ENCODE measurements around the gene SNX24. TPM values are rescaled to one million over a fixed set of nuclear protein-coding genes. Genes with fewer than 3 reads are reported as not detected.

SNX24 gene
- total RNA-seq, 2 experiments from 2014 or later = 1.8 to 4.2 TPM

GRCh38 chr5:122997294-122997693 lies 151.9 kb downstream of the SNX24 start:
- H3K4me1 Mint-ChIP-seq = no peaks in the 10 kb centered on the region
- no peak overlapping the region for H3K4me3 Mint-ChIP-seq
- no peaks in the 10 kb centered on the region for H3K36me3 Mint-ChIP-seq
- no peak overlapping the region for H3K27ac Mint-ChIP-seq
- ATAC-seq (no peak), DNase-seq (no peak)
- H3K9me3 Mint-ChIP-seq (ENCODE audit: low read depth) = no peaks in the 10 kb centered on the region
- no peaks in the 10 kb centered on the region for H3K27me3 Mint-ChIP-seq
- CTCF ChIA-PET = interaction anchor here (1.3 kb wide), 1 partner anchor 14 kb away, joined by 3 read pairs; no protein-coding TSS in a partner anchor

- ATAC-seq = no peak
- Mint-ChIP-seq H3K27me3 (no peaks in the 10 kb centered on the region), H3K27ac (no peak overlapping the region), H3K4me1 (no peaks in the 10 kb centered on the region), H3K9me3 (ENCODE audit: low read depth) (no peaks in the 10 kb centered on the region), H3K36me3 (no peaks in the 10 kb centered on the region), H3K4me3 (no peak overlapping the region)
- peak; percentile 51 for DNase-seq
- CTCF ChIA-PET = interaction anchor here (1.8 kb wide), 1 partner anchor 296 kb away, joined by 5 read pairs; no protein-coding TSS in a partner anchor
Measured at GRCh38 chr5:122999947-123000563, 154.6 kb downstream of the SNX24 start.

GRCh38 chr5:123000731-123001130 lies 155.3 kb downstream of the SNX24 start:
- Mint-ChIP-seq H3K4me1 (no peaks in the 10 kb centered on the region), H3K27me3 (no peaks in the 10 kb centered on the region), H3K27ac (no peak overlapping the region), H3K9me3 (ENCODE audit: low read depth) (no peaks in the 10 kb centered on the region), H3K4me3 (no peak overlapping the region), H3K36me3 (no peaks in the 10 kb centered on the region)
- no peak for ATAC-seq
- CTCF ChIA-PET = interaction anchor here (1.8 kb wide), 1 partner anchor 297 kb away, joined by 5 read pairs; no protein-coding TSS in a partner anchor
- no peak for DNase-seq

DNA sequence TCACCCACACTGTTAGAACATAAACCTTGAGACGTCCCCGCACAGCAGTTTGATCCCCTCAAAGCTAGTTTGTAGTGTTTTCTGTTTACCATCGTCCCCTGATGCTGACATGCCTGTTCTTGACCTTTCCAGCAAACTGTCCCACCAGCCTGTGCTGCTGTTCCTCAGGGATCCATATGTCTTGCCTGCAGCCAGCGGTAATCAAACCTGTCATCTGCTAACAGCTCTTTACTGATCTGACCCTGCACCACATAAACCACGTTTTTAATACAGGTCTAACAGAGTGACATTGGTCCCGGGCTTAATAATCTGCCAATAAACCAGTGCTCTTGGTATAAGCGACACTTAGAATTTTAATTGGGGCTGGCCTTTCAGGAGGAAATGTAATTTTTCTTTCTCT lies 156.4 kb downstream of the SNX24 start:
- DNase-seq (no peak), ATAC-seq (no peak)
- no peaks in the 10 kb centered on the region for H3K36me3 Mint-ChIP-seq
- H3K27me3 Mint-ChIP-seq = no peaks in the 10 kb centered on the region
- no peak overlapping the region for H3K27ac Mint-ChIP-seq
- no peaks in the 10 kb centered on the region for H3K9me3 Mint-ChIP-seq (ENCODE audit: low read depth)
- H3K4me1 Mint-ChIP-seq = no peaks in the 10 kb centered on the region
- no peak overlapping the region for H3K4me3 Mint-ChIP-seq
- CTCF ChIA-PET = no interaction called here

DNA sequence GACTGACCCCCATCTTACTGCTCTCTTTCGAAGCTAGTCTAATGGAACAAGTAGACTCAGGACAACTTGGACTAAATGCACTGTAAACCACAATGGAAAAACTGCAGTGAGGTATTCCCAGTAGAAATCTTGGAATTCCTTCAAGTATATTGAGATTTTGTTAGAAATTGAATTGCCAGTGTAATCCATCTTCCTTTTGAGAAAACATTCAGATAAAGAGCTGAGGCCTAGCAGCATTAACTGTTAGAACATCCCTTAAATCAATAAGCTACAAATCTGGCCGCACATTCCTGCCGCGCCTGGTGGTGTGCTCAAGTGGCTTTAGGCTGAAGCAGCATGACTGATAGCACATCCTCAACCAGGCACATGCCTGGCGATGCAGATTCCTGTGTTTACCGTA lies 161.8 kb downstream of the SNX24 start:
- no peak overlapping the region for H3K27ac Mint-ChIP-seq

GRCh38 chr5:123007754-123008153 lies 162.3 kb downstream of the SNX24 start:
- CTCF ChIA-PET = no interaction called here

More for the DNA sequence above, 161.8 kb downstream of the SNX24 start:
- Mint-ChIP-seq H3K36me3 (no peaks in the 10 kb centered on the region), H3K4me3 (no peak overlapping the region), H3K27me3 (no peaks in the 10 kb centered on the region), H3K4me1 (no peaks in the 10 kb centered on the region), H3K9me3 (ENCODE audit: low read depth) (no peaks in the 10 kb centered on the region)
- CTCF ChIA-PET = no interaction called here
- DNase-seq (no peak), ATAC-seq (no peak)

DNA sequence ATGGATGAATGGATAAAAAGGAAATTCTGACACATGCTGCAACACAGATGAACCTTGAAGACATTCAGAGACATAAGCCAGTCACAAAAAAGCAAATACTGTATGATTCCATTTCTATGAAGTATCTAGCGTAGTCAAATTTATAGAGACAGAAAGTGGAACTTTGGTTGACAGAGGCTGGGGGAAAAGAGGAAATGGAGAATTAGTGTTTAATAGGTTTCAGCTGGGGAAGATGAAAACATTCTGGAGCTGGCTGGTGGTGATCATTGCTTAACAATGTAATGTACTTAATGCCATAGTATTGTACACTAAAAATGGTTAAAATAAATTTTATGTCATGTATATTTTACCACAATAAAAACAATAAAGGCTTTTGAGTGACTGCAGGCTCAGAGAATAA lies 166.9 kb downstream of the SNX24 start:
- CTCF ChIA-PET = no interaction called here
- Mint-ChIP-seq H3K36me3 (no peaks in the 10 kb centered on the region), H3K4me3 (no peak overlapping the region), H3K27me3 (no peaks in the 10 kb centered on the region), H3K27ac (no peak overlapping the region), H3K4me1 (no peaks in the 10 kb centered on the region), H3K9me3 (ENCODE audit: low read depth) (no peaks in the 10 kb centered on the region)
- ATAC-seq (no peak), DNase-seq (no peak)

More at GRCh38 chr5:123007754-123008153, 162.3 kb downstream of the SNX24 start:
- Mint-ChIP-seq H3K4me1 (no peaks in the 10 kb centered on the region), H3K9me3 (ENCODE audit: low read depth) (no peaks in the 10 kb centered on the region), H3K4me3 (no peak overlapping the region), H3K27me3 (no peaks in the 10 kb centered on the region), H3K36me3 (no peaks in the 10 kb centered on the region), H3K27ac (no peak overlapping the region)
- DNase-seq (no peak), ATAC-seq (no peak)

DNA sequence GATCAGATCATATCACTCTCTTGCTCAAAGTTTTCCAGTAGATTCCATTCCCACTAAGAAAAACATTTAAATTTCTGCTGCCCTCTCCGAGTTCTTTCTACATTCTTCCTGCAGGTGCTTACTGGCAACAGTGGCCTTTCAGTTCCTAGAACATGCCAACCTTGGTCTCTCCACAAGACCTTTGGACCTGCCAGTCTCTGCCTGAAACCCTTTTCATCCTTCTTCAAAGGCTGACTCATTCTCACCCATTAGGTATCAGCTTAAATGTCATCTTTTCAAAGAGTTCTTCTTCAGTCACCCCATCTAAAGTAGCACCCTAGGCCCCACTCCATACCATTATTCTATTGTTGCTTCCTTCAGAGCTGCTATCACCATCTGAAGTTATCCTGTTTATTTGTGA lies 169.3 kb downstream of the SNX24 start:
- H3K27ac Mint-ChIP-seq = no peak overlapping the region
- DNase-seq (no peak), ATAC-seq (no peak)
- no peaks in the 10 kb centered on the region for H3K27me3 Mint-ChIP-seq
- no peak overlapping the region for H3K4me3 Mint-ChIP-seq
- CTCF ChIA-PET = no interaction called here
- no peaks in the 10 kb centered on the region for H3K36me3 Mint-ChIP-seq
- H3K9me3 Mint-ChIP-seq (ENCODE audit: low read depth) = no peaks in the 10 kb centered on the region
- no peaks in the 10 kb centered on the region for H3K4me1 Mint-ChIP-seq

DNA sequence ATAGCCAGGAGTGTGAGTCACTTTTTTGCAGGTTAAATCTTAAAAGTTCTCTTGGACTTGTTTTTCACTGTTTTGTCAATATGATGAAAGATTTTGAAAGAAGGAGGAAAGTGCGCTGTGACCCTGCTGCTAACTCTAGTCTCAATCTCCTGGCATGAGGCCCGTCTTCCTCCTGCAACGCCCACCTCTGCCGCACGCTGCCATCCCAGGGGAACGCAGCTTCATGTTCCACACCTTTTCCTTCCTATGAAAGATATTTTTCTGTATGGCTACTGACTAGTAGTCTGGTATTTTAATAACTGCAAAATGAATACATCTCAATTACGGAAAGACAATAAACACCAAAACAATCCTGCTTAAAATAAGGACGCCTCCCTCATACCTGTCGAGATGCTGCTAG lies 182.8 kb downstream of the SNX24 start:
- CTCF ChIA-PET = no interaction called here
- DNase-seq = no peak
- Mint-ChIP-seq H3K27ac (no peak overlapping the region), H3K4me3 (no peak overlapping the region), H3K9me3 (ENCODE audit: low read depth) (no peaks in the 10 kb centered on the region), H3K36me3 (no peaks in the 10 kb centered on the region), H3K4me1 (no peaks in the 10 kb centered on the region), H3K27me3 (peaks cover 26% of the 10 kb centered on the region)
- no peak for ATAC-seq

GRCh38 chr5:123033157-123033671 lies 187.8 kb downstream of the SNX24 start:
- CTCF ChIA-PET = no interaction called here
- H3K27ac Mint-ChIP-seq = no peak overlapping the region
- no peak overlapping the region for H3K4me3 Mint-ChIP-seq
- H3K9me3 Mint-ChIP-seq (ENCODE audit: low read depth) = no peaks in the 10 kb centered on the region
- H3K4me1 Mint-ChIP-seq = peaks cover 11% of the 10 kb centered on the region
- peaks cover 65% of the 10 kb centered on the region for H3K27me3 Mint-ChIP-seq
- H3K36me3 Mint-ChIP-seq = no peaks in the 10 kb centered on the region
- ATAC-seq = no peak
- no peak for DNase-seq

GRCh38 chr5:123035360-123035917 lies 190.0 kb downstream of the SNX24 start:
- H3K36me3 Mint-ChIP-seq = no peaks in the 10 kb centered on the region
- H3K4me1 Mint-ChIP-seq = peaks cover 11% of the 10 kb centered on the region
- H3K4me3 Mint-ChIP-seq = peak overlapping the region; percentile 51
- H3K27ac Mint-ChIP-seq = no peak overlapping the region
- peaks cover 71% of the 10 kb centered on the region for H3K27me3 Mint-ChIP-seq
- peak; percentile 50 for DNase-seq
- ATAC-seq = no peak
- H3K9me3 Mint-ChIP-seq (ENCODE audit: low read depth) = no peaks in the 10 kb centered on the region
- CTCF ChIA-PET = no interaction called here

DNA sequence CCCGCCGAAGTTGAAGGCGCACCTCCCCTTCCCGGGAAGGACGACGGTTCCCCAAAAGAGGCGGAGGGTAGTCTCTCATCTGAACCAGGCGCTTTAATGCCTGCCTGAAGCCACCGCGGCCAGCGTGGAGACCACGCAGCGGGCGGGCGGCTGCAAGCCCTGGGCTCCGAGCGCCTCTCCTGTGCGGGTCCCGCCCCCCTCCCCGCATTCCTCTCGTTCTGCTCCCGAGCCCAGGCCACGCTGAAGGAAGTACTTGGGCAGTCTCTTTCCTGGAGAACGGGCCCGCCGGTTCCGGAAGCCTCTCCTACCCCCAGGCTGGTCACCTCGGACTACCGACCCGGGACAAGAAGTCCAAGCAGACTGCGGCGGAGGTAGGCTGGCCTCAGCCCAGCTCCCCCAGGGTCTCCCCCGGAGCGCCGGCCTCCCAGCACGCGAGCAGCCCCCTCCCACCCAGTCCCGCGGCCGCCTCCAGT lies 190.5 kb downstream of the SNX24 start:
- Mint-ChIP-seq H3K4me3 (peak overlapping the region; percentile 53), H3K27me3 (peaks cover 67% of the 10 kb centered on the region), H3K36me3 (no peaks in the 10 kb centered on the region), H3K4me1 (peaks cover 11% of the 10 kb centered on the region), H3K9me3 (ENCODE audit: low read depth) (no peaks in the 10 kb centered on the region), H3K27ac (no peak overlapping the region)
- ATAC-seq (peak; percentile 22), DNase-seq (no peak)
- CTCF ChIA-PET = no interaction called here

- Mint-ChIP-seq H3K36me3 (no peaks in the 10 kb centered on the region), H3K27ac (no peak within 1 kb of the TSS), H3K9me3 (ENCODE audit: low read depth) (no peaks in the 10 kb centered on the region), H3K4me3 (peak within 1 kb of the TSS; percentile 53), H3K27me3 (peaks cover 61% of the 10 kb centered on the region), H3K4me1 (peaks cover 11% of the 10 kb centered on the region)
- DNase-seq (no peak), ATAC-seq (peak; percentile 64)
- CTCF ChIA-PET = no interaction called here
Measured at GRCh38 chr5:123036391-123037103, 191.1 kb downstream of the SNX24 start, which contains the start of gene PPIC. Gene PPIC (minus strand): TSS chr5:123036725. CDS start chr5:123036625, 100 bp downstream.

DNA sequence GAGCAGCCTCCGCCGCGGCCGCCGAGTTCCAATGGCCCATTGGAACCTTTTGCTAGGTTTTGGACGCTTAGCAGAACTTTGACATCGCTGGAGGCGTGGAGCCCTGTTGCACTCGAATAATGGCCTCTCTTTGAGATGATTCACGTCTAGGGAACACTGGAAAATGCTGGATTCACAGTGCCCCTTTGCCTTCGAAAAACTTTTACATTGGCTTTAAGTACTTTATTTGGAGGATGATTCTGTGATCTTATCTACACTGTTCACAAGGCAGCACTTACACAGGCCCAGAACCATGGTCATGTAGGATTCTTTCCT lies 191.6 kb downstream of the SNX24 start:
- Mint-ChIP-seq H3K9me3 (ENCODE audit: low read depth) (no peaks in the 10 kb centered on the region), H3K4me1 (peaks cover 11% of the 10 kb centered on the region), H3K4me3 (peak overlapping the region; percentile 3), H3K36me3 (no peaks in the 10 kb centered on the region), H3K27ac (no peak overlapping the region), H3K27me3 (peaks cover 58% of the 10 kb centered on the region)
- DNase-seq (no peak), ATAC-seq (no peak)
- CTCF ChIA-PET = no interaction called here
